PC-9 (cell line): ENCODE results near the gene SLX4IP. TPM values are rescaled to one million over a fixed set of nuclear protein-coding genes. Genes with fewer than 3 reads are reported as not detected.

Experiments
- BruUV-seq: library from RNA; stranded (reverse); fragments of 400-500 nt; replicated peaks from 2 replicates; lab custom pipeline; 2021; lab: Mats Ljungman, UMichigan
- CTCF ChIA-PET: fragments of 300-600 bp; sonication (Branson Sonifier 250); formaldehyde crosslinking; loops from one replicate; lab custom pipeline; 2022; ENCODE audit warnings: antibody characterized with exemption; lab: Charles Lee
- POLR2A ChIA-PET: fragments of 300-600 bp; sonication (Branson Sonifier 250); formaldehyde crosslinking; loops from one replicate; lab custom pipeline; 2022; ENCODE audit warnings: antibody characterized with exemption; ENCODE audit not compliant: unreplicated experiment; lab: Charles Lee
- DNase-seq, 2 experiments: peaks; one replicate each; pipeline versions ENCODE4 v3.0.0 to v3.0.0-alpha.2; 2015 to 2022; ENCODE audit warnings: mixed read lengths in 1 of 2
- H2AFZ ChIP-seq: fragments of 200-600 bp; sonication (generic); 2 replicates; pipeline ENCODE4 v1.8.1; 2017; ENCODE audit warnings: antibody characterized with exemption
- H3F3A ChIP-seq: fragments of 200-600 bp; sonication (generic); 2 replicates; pipeline ENCODE4 v1.8.1; 2017; ENCODE audit warnings: antibody characterized with exemption, mild to moderate bottlenecking, low read depth; ENCODE audit not compliant: insufficient read depth
- H3K27ac ChIP-seq: fragments of 200-600 bp; sonication (generic); 2 replicates; pipeline ENCODE4 v1.6.1; 2016; ENCODE audit warnings: mixed run types
- H3K27me3 ChIP-seq: fragments of 200-600 bp; sonication (generic); 2 replicates; pipeline ENCODE4 v1.6.1; 2016; ENCODE audit warnings: low read depth, mixed run types; ENCODE audit not compliant: insufficient read depth
- H3K36me3 ChIP-seq: fragments of 200-600 bp; sonication (generic); 2 replicates; pipeline ENCODE4 v1.6.1; 2016; ENCODE audit warnings: low read depth, mixed run types
- H3K4me1 ChIP-seq: fragments of 200-600 bp; sonication (generic); replicated peaks from 2 replicates; pipeline ENCODE4 v1.6.1; 2016; ENCODE audit warnings: mixed run types; ENCODE audit not compliant: insufficient read depth
- H3K4me2 ChIP-seq: fragments of 200-600 bp; sonication (generic); 2 replicates; pipeline ENCODE4 v1.6.1; 2017; ENCODE audit warnings: mixed run types
- H3K4me3 ChIP-seq: fragments of 200-600 bp; sonication (generic); 2 replicates; pipeline ENCODE4 v1.6.1; 2016; ENCODE audit warnings: mixed run types
- H3K79me2 ChIP-seq: fragments of 200-600 bp; sonication (generic); 2 replicates; pipeline ENCODE4 v1.6.1; 2017; ENCODE audit warnings: low read depth, mixed run types
- H3K9me2 ChIP-seq: fragments of 200-600 bp; sonication (generic); 2 replicates; pipeline ENCODE4 v1.8.1; 2017; ENCODE audit warnings: mild to moderate bottlenecking; ENCODE audit not compliant: insufficient read depth
- H3K9me3 ChIP-seq: fragments of 200-600 bp; sonication (generic); 2 replicates; pipeline ENCODE4 v1.8.1; 2016; ENCODE audit warnings: low read depth; ENCODE audit not compliant: insufficient read depth
- H4K20me1 ChIP-seq: fragments of 200-600 bp; sonication (generic); 2 replicates; pipeline ENCODE4 v1.8.1; 2017; ENCODE audit not compliant: insufficient read depth
- EZH2 ChIP-seq: fragments of 200-600 bp; sonication (generic); IDR thresholded peaks from 2 replicates; pipeline ENCODE4 v1.8.0; 2017; ENCODE audit warnings: antibody characterized with exemption, low read depth
- intact Hi-C: fragments of 100-400 bp; cut with micrococcal nuclease; formaldehyde crosslinking; loops from one replicate; pipeline ENCODE4 v1.10.0; 2022; ENCODE audit not compliant: unreplicated experiment
- total RNA-seq: library from RNA; stranded (reverse); gene quantifications from 2 replicates; pipeline ENCODE4 v1.2.3, GENCODE V29; 2021
- TF ChIP-seq, protein P1 (sequence below): fragments of 200-600 bp; sonication (generic); conservative IDR thresholded peaks from 2 replicates; pipeline ENCODE4 v1.6.1; 2017; ENCODE audit warnings: mixed run types, antibody characterized with exemption, mild to moderate bottlenecking, moderate library complexity

SLX4IP gene
- total RNA-seq, 1 experiment from 2014 or later: 13.4 TPM

DNA sequence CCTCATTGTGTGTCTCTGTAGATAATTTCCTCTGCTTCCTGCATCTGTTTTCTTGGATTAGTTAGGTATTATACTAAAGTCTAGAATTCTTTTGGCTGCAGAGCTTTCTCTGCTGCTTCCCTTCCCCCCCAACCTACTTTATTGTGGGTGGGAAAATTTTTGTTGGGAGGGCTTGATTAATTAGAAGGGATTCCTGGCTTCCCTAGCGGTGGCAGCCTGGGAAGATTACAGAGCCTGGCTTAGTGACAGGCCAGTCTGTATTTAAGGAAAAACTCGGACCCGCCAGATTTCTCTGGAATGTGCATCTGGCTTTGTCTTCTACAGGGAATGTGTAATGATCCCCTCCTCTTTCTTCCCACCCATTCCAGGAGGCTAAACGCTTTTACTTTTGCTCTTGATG, 31.2 kb downstream of the SLX4IP start:
- BruUV-seq: no TSS peak
- no peak for DNase-seq
- intact Hi-C loops: no loop called here
- TF ChIP-seq, protein P1, sequence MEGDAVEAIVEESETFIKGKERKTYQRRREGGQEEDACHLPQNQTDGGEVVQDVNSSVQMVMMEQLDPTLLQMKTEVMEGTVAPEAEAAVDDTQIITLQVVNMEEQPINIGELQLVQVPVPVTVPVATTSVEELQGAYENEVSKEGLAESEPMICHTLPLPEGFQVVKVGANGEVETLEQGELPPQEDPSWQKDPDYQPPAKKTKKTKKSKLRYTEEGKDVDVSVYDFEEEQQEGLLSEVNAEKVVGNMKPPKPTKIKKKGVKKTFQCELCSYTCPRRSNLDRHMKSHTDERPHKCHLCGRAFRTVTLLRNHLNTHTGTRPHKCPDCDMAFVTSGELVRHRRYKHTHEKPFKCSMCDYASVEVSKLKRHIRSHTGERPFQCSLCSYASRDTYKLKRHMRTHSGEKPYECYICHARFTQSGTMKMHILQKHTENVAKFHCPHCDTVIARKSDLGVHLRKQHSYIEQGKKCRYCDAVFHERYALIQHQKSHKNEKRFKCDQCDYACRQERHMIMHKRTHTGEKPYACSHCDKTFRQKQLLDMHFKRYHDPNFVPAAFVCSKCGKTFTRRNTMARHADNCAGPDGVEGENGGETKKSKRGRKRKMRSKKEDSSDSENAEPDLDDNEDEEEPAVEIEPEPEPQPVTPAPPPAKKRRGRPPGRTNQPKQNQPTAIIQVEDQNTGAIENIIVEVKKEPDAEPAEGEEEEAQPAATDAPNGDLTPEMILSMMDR: no peak
- TF ChIP-seq EZH2: no peak
- H3K79me2 ChIP-seq: no peaks in the 10 kb centered on the region
- H3K4me2 ChIP-seq: no peak overlapping the region
- CTCF ChIA-PET: interaction anchor here (0.6 kb wide), 1 partner anchor 79 kb away, joined by 4 read pairs; no protein-coding TSS in a partner anchor
- peaks cover 5% of the 10 kb centered on the region; the same call in 1 of the 2 replicates for H3K36me3 ChIP-seq
- H3K27ac ChIP-seq: no peak overlapping the region
- H3K4me1 ChIP-seq: peaks cover 21% of the 10 kb centered on the region
- no peak overlapping the region for H2AFZ ChIP-seq
- H4K20me1 ChIP-seq: no peaks in the 10 kb centered on the region
- H3F3A ChIP-seq: peaks cover 10% of the 10 kb centered on the region
- peaks cover 15% of the 10 kb centered on the region; the same call in 1 of the 2 replicates for H3K9me3 ChIP-seq
- POLR2A ChIA-PET: no interaction called here
- no peaks in the 10 kb centered on the region for H3K27me3 ChIP-seq
- H3K9me2 ChIP-seq: no peaks in the 10 kb centered on the region
- H3K4me3 ChIP-seq: no peak overlapping the region

DNA sequence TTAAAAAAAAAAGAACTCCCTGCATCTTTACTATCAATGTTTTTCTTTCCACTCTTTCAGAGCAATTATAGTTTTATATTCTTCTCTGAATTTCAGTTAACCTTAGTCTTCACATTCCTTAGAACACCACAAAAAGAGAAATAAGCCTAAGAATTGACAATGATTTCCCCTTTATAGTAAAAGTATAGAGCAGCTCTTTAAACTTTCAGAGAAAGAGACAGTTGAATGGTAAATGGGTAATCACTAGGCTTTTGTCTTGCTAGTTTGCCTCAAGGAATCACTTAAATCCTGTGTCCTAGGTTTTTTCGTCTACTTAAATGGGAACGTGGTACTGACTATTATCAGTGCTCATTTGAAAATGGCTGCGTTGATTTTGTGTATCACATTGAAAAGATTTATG, 31.8 kb downstream of the SLX4IP start:
- CTCF ChIA-PET: interaction anchor here (0.6 kb wide), 1 partner anchor 79 kb away, joined by 4 read pairs; no protein-coding TSS in a partner anchor
- Histone ChIP-seq H3K9me3 (peaks cover 15% of the 10 kb centered on the region; the same call in 1 of the 2 replicates), H3K4me1 (peaks cover 21% of the 10 kb centered on the region), H3K27me3 (no peaks in the 10 kb centered on the region), H3K4me3 (no peak overlapping the region), H3K36me3 (peaks cover 5% of the 10 kb centered on the region; the same call in 1 of the 2 replicates), H3K9me2 (no peaks in the 10 kb centered on the region), H2AFZ (no peak overlapping the region), H3K27ac (no peak overlapping the region), H4K20me1 (no peaks in the 10 kb centered on the region), H3K79me2 (no peaks in the 10 kb centered on the region), H3F3A (peaks cover 10% of the 10 kb centered on the region), H3K4me2 (no peak overlapping the region)
- intact Hi-C loops: no loop called here
- no TSS peak for BruUV-seq
- POLR2A ChIA-PET: no interaction called here
- TF ChIP-seq EZH2: no peak
- TF ChIP-seq, protein P1: no peak
- DNase-seq: no peak

DNA sequence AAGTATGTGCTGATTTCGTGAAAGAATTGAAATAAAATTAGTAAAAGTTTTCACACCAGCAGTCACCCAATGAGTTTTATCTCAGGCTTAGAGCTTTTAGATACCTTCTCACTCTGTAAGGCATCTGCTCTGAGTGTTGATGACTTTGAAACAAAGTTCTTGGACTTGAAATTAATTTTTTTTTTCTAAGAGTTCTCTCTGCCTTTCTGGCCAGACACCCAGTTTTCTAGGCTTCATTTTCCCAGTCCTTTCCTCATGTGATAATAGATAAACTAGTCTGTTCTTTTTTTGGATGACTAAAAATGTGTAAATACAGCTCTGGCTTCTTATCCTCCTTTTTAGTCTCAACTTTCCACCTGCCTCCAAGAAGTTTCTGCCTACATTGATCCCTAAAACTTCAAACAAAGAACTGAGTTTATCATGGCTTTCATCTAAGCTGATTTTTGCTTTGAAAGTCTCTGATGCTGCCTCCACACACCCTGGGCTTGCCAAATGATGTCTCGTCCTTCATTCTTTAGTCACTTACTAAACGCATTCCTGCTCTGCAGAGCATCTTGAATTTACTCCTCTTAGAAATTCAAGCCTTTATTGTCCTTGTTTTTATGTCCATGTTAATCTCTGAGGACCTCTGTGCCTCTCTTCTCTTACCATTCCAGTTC, 32.7 kb downstream of the SLX4IP start:
- Histone ChIP-seq H3K79me2 (no peaks in the 10 kb centered on the region), H3K27ac (peak overlapping the region; percentile 30), H3K27me3 (no peaks in the 10 kb centered on the region), H3K9me3 (peaks cover 13% of the 10 kb centered on the region; the same call in 1 of the 2 replicates), H3K9me2 (no peaks in the 10 kb centered on the region), H3K4me3 (no peak overlapping the region), H3K4me1 (peaks cover 21% of the 10 kb centered on the region), H3F3A (peaks cover 10% of the 10 kb centered on the region), H3K36me3 (no peaks in the 10 kb centered on the region; the same call in 1 of the 2 replicates), H3K4me2 (peak overlapping the region; percentile 5), H2AFZ (no peak overlapping the region), H4K20me1 (no peaks in the 10 kb centered on the region)
- ChIA-PET CTCF (no interaction called here), POLR2A (no interaction called here)
- intact Hi-C loops: no loop called here
- no TSS peak for BruUV-seq
- TF ChIP-seq EZH2: no peak
- TF ChIP-seq, protein P1: no peak
- DNase-seq: no peak
